ENCODE measurements around the gene PRLHR.
A peak's percentile ranks its signal among the peaks of the same experiment; 100 is the strongest.

The PRLHR gene

GRCh38 chr10:118587881-118588651 is 7.4 kb downstream of the PRLHR start:
- no peak for DNase-seq (ENCODE audit: low read depth in 2 of 2, low spot score in 1 of 2)

GRCh38 chr10:118586911-118587310 is 8.5 kb downstream of the PRLHR start:
- DNase-seq (ENCODE audit: low read depth in 2 of 2, low spot score in 1 of 2) = no peak

GRCh38 chr10:118585794-118586193 is 9.7 kb downstream of the PRLHR start:
- no peak for DNase-seq (ENCODE audit: low read depth in 2 of 2, low spot score in 1 of 2)

GRCh38 chr10:118585234-118585633 is 10.2 kb downstream of the PRLHR start:
- DNase-seq (ENCODE audit: low read depth in 2 of 2, low spot score in 1 of 2) = no peak

DNA sequence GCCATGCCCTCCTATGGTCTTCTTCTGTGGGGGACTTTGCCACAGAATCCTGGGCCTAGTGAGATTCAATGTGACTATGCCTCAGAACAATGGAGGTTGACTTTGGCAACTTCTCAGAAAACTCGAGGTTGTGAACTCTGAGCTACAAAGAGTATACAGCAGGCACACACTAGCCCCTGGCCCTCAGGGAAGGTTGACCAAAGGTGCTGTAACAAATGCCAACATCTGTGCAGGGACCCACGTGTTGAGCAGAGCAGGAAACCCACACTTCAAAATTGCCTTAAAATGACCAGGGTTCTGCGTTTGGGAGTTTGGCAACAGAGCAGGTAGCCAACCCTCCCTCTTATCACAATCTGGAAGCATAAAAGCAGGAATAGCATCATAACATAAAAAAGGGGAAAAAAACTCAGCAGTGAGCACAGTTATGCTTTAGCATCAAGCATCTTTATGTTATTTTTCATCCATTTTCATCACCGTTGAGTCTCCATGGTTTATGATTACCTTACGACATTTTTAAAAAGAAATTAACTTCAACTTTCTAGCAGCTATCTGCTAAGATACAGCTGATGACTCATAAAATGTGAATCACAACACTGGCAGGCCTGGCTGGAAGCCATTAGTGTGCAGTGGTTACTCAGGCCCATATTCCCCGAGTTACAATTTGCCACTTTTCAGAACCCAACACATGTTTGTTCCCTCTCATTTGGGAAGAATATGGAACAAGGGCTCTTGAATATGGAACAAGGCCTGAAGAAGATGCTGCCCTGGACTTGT is 11.1 kb downstream of the PRLHR start:
- no peak for DNase-seq (ENCODE audit: low read depth in 2 of 2, low spot score in 1 of 2)

DNA sequence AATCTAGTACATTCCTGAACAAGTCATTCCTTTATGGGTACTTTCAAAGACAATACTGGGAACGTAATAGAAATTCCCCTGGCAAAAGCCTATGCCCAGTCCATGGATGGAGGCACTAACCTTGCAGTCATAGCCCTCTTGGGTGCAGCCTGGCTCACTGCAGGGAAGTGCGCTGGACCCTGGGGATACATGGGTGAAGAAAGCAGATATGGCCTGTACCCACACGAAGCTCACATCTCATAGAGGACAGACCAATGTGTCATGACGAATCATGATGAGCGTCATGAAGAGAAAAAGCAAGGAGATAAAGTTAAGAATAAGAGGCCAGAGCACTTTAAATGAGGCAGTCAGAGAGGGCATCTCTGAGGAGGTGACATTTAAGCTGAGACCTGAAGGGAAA is 11.8 kb downstream of the PRLHR start:
- no peak for DNase-seq (ENCODE audit: low read depth in 2 of 2, low spot score in 1 of 2)

DNA sequence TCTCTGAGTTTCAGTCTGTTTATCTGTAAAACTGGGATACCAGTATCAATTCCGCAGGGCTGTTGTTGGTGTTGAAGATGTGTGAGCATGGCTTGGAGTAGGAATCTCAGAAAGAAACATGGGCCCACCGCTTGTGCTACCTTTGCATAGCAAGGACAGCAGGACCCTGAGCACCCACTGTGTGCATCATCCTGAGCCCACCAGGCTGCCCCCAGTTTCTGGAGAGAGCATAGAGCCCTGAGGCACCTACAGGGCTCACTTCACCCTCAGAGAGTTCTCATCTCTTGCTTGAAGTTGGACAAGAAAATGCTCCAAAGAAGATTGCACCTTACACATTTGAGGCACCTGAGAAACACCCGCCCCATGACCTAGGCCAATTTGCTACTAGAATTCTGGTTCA is 12.9 kb downstream of the PRLHR start:
- no peak for DNase-seq (ENCODE audit: low read depth in 2 of 2, low spot score in 1 of 2)

GRCh38 chr10:118581340-118581739 is 14.1 kb downstream of the PRLHR start:
- DNase-seq (ENCODE audit: low read depth in 2 of 2, low spot score in 1 of 2) = no peak

DNA sequence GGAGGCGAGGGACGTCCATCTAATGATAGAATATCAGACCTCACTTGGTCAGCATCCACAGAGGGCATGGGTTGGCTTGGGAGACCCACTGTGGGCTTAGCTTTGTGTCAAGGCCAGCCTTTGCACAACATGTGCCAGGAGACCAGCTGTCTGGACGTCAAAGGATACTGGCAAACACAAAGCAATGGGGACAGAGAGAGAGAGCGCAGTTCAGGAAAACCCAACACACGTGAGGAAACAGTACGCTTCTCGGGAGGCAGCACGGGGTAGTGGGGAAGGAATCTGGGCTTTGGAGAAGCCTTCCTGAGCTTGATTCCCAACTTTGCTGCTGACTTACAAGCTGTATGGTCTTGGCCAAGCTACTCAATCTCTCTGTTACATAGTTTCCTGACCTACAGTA is 14.7 kb downstream of the PRLHR start:
- no peak for DNase-seq (ENCODE audit: low read depth in 2 of 2, low spot score in 1 of 2)

DNA sequence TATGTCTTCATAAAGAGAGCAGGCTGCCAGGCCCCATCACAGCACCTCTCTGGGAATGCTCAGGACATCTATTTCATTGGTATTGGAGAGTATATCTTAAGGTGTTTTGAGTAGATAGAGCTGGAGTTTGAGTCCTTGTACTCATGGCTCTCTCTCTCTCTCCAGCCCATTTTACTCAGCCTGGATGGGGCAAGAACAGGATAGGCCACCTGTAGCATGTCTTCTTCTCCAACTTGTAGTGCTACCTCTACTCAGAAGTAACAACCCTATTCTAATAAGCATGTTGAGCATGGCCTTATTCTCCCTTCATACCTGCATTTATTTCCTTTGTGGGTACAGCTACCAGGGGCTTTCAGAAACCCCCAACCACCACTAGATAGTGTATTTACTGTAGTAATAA is 21.9 kb downstream of the PRLHR start:
- no peak for DNase-seq (ENCODE audit: low read depth in 2 of 2, low spot score in 1 of 2)

- DNase-seq (ENCODE audit: low read depth in 2 of 2, low spot score in 1 of 2) = no peak
Measured at GRCh38 chr10:118572256-118573041, 23.0 kb downstream of the PRLHR start.

GRCh38 chr10:118571123-118571522 is 24.3 kb downstream of the PRLHR start:
- DNase-seq (ENCODE audit: low read depth in 2 of 2, low spot score in 1 of 2) = no peak

GRCh38 chr10:118570591-118570990 is 24.9 kb downstream of the PRLHR start:
- no peak for DNase-seq (ENCODE audit: low read depth in 2 of 2, low spot score in 1 of 2)

DNA sequence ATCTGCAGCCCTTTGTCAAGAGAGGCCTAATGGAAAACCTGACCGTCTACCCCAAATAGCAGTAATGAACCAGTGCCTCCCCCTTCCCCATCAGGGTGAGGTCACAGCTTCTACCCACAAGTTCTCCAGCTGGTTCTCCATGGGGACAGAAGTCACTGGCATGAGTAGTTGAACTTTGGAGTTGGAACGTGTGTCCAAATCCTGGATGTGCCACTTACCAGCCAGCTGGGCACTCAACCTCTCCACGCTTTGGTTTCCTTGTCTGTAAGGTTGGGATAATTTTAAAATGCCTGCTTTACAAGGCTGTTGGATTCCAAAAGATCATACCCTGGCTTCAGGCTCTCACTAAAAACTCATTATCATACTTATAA is 25.6 kb downstream of the PRLHR start:
- no peak for DNase-seq (ENCODE audit: low read depth in 2 of 2, low spot score in 1 of 2)

DNA sequence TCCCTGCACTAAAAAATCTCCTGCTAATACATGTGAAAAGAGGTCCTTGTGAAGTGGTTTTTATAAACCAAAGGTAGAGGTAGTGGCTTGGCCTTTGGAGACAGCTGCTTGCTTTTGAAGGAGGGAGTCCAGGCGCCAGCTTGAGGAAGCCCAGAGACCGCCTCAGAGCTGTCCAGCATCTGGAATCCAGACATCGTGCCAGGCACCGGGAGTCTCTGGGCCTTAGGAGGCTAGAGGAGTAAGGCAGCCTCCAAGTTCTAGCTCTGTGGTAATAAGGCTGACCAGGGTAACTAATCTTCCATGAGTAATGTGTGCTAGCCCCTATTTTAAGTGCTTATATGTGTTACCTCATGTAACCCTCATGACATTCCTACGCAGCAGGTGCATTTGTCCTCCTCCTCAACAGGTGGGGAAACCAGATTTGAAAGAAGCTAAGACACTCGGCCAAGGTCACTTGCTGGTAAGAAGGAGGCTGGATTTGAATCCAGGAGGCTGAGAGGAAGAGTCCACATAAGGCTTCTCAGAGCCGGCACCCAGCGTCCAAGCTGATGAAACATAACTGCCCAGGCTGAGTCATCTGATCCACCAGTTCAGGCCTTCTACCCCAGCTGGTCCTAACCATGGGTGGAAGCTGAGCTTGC is 26.1 kb downstream of the PRLHR start:
- no peak for DNase-seq (ENCODE audit: low read depth in 2 of 2, low spot score in 1 of 2)

- DNase-seq (ENCODE audit: low read depth in 2 of 2, low spot score in 1 of 2) = peak; percentile 12 to 19
Measured at GRCh38 chr10:118568327-118568848, 27.1 kb downstream of the PRLHR start.

- no peak for DNase-seq (ENCODE audit: low read depth in 2 of 2, low spot score in 1 of 2)
Measured at GRCh38 chr10:118567701-118568248, 27.7 kb downstream of the PRLHR start.

DNA sequence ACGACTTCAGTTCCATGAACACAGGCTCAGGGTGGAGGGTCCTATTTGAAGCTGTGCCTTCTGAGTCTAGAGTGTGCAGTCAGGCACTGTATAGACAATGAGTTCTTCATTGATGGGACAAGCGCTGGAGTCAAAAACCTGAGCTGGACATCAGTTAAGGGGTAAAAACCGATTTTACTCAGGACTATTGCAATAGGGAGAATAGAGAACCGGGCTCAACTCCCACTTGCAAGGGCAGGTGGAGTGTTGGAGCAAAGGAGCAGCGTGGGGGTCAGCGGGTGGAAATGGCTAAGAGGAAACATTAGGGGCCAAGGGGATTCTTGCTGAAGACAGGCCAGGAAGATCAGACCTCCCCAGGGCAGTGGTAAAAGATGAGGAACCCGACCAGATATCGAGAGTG is 28.5 kb downstream of the PRLHR start:
- no peak for DNase-seq (ENCODE audit: low read depth in 2 of 2, low spot score in 1 of 2)

DNA sequence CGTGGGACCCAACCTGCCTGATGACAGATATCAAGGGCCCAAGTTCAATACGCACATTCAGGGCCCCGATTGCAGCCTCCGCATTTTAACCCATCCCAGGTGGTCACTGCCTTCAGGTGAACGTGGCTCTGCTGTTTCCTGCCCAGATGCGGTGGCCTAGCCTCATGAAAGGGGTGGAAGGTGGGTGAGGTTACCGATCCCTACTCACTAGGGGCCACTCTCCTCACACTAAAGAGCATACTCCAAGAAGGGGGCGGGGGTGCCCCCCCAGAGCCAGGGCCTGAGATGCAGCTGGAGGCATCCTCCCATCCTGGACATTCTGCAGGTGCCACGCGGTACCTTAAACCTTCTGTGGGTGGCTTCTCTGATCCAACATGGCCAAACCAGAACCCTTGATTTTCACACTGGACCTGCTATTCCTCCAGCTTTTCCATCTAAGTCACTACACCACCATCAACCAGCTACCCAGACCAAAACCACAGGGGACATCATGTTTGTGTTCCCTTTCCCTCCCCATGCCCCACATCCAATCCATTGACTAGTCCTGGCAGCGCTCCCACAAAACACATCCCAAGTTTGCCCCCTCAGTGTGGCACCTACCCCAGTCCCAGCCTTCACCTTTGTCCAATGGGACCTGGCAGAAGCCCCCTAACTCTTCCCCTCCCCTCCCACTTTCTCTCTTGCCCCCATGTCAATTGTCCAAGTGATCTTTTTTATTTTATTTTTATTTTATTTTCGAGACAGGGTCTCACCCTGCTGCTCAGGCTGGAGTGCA is 30.0 kb downstream of the PRLHR start:
- no peak for DNase-seq (ENCODE audit: low read depth in 2 of 2, low spot score in 1 of 2)

GRCh38 chr10:118564652-118565051 is 30.8 kb downstream of the PRLHR start:
- DNase-seq (ENCODE audit: low read depth in 2 of 2, low spot score in 1 of 2) = no peak

All from stimulated activated CD8-positive, alpha-beta memory T cell treated with anti-CD3 and anti-CD28 coated beads, Interleukin-4, amount 100 ng/mL, for 4 hours (primary cell).